ENCODE data around the gene MEGF8.

The MEGF8 gene

GRCh38 chr19:42427313-42427712 lies 101.9 kb downstream of the MEGF8 start, which contains the start of gene LIPE:
TSS of gene LIPE (minus strand) at chr19:42427388. CDS start at chr19:42427149, 239 bp downstream.
- TF ChIP-seq, protein P1, sequence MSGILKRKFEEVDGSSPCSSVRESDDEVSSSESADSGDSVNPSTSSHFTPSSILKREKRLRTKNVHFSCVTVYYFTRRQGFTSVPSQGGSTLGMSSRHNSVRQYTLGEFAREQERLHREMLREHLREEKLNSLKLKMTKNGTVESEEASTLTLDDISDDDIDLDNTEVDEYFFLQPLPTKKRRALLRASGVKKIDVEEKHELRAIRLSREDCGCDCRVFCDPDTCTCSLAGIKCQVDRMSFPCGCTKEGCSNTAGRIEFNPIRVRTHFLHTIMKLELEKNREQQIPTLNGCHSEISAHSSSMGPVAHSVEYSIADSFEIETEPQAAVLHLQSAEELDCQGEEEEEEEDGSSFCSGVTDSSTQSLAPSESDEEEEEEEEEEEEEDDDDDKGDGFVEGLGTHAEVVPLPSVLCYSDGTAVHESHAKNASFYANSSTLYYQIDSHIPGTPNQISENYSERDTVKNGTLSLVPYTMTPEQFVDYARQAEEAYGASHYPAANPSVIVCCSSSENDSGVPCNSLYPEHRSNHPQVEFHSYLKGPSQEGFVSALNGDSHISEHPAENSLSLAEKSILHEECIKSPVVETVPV (CRISPR knock-in tag; IDR thresholded peaks at IDR 0.05) = no peak
- TF ChIP-seq SNAI2 (CRISPR knock-in tag; IDR thresholded peaks at IDR 0.05) = no peak
- no peak for TF ChIP-seq ZFP3 (CRISPR knock-in tag; IDR thresholded peaks at IDR 0.05)
- TF ChIP-seq TOX (CRISPR knock-in tag; IDR thresholded peaks at IDR 0.05; ENCODE audit: borderline replicate concordance) = no peak
- TF ChIP-seq GLIS3 (CRISPR knock-in tag; IDR thresholded peaks at IDR 0.05) = no peak
- ATAC-seq = no peak

Data from SK-N-SH treated with all-trans-retinoic acid at 6 μM for 48 hours (cell line).